ENCODE measurements around the gene C17orf100.
"Not testable (repeated sequence)": the region's sequence is repeated elsewhere in the genome, so short reads cannot be mapped to it uniquely, and the experiment has no call there.

The C17orf100 gene

DNA sequence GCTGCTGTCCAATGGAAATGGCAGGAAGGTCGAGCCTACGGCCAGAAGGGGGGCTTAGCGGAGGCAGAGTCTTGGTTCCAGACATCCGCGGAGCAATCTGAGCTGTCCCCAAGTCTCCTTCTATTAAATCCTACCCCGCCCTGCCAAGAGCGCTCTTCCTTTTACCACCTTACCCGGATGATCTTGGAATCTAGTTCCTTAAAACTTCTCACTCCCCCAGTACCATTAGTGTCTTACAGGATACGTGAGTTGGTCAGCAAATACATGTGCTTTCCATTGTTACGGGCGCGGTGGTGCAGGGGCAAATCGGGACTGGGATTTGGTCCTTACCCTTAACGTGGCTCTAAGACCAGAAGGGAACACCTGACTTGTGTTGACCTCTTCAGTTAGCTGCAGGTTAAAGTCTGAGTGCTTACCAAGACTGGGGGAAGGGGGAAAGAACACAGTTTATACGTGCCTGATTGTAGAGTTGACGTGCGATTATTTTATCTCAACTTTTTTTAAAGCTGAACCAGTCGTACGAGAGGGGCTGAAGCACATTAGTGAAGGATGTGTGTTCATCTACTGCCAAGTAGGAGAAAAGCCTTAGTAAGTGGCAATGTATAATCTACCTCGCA is 10.2 kb upstream of the C17orf100 start:
- FAIRE-seq = no peak

DNA sequence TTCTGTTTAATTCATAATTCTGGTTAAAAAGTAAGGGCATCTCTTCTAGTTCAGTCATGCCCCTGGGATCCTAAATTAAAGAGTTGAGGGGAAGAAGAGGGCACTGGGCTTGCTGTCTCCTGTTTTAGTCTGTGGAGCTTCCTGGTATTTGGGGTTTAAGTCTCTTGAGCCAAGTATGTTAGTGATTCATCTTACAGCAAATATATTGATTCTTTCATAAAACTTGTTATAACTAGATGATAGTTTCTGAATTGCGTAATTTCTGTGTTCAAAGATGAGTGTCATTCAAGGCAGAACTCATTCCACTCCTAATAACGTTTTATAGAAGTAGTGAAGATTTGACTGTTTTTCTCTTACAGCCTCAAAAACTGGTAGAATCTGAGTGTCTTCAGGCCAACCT is 9.0 kb upstream of the C17orf100 start:
- FAIRE-seq = no peak

DNA sequence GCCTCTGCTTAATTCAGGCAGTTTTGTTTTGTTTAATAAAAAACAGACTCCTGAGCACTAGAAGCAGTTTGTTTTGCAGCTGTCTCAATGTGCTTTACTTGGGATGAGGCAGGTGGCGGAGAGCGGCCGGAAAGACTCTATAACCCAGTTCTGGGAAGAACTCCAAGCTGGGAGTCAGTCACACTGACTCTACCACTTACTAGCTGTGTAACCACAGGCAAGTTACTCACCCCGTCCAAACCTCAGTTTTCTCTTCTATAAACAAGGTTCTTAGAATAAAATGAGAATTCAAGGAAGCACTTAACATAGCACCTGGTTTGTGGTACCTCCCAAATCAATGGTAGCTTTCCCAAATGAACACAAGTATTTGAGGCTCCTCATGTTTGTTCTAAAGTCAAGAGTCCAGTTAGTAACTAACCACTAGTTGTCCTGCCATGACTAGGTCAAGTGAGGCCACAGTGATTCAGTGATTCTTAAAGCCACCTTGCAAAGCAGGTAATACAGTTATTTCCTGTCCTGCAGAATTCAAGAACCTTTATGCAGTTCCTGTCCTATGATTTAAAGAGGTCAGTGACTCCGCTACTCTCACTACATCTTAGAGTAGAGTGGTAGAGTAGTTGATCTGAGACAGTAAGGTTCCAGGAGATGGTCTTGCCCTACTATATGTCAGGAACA is 8.0 kb upstream of the C17orf100 start:
- no peak for FAIRE-seq

DNA sequence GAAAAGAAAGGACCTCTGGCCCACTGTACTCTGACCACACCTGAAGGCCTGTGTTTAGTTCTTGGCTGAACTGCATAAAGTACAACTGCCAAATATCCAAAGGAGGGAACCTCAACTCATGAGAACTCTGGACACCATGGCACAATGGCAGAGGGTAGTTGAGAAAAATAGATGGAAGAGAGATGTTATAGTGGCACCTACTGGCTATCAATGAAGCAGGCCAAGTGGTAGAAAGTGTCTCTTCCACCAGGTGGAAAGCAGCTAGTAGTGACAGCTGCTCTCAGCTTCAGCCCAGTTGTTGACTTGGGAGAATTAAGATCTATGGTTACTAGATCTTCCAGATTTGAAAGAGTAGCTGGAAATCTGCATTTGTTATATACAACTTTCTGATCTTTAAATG is 3.4 kb upstream of the C17orf100 start:
- FAIRE-seq = no peak

DNA sequence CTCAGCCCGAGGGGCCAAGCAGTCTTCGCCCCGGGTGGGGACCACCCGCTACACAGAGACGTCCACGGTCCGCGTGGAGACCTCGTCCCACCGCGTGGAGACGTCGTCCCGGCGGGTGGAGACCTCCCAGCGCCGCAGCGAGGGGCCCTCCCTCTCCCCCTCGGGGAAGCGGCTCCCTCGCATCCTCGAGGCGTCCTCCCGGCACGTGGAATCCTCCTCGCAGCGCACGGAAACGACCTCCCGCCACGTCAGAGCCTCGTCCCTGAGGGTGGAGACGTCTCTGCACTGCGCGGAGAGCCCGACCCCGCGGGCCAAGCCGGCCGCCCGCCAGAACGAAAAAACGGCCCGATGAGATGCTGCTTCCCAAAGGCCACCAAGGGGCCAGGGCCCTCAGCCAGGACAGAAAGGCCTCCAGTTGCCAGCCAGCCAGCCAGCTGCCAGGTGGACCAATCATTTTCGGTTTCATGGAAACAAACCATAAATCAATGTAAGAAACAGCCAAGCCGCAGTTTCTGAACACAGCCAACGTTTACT is 424 bp downstream of the C17orf100 start:
- no peak for FAIRE-seq

DNA sequence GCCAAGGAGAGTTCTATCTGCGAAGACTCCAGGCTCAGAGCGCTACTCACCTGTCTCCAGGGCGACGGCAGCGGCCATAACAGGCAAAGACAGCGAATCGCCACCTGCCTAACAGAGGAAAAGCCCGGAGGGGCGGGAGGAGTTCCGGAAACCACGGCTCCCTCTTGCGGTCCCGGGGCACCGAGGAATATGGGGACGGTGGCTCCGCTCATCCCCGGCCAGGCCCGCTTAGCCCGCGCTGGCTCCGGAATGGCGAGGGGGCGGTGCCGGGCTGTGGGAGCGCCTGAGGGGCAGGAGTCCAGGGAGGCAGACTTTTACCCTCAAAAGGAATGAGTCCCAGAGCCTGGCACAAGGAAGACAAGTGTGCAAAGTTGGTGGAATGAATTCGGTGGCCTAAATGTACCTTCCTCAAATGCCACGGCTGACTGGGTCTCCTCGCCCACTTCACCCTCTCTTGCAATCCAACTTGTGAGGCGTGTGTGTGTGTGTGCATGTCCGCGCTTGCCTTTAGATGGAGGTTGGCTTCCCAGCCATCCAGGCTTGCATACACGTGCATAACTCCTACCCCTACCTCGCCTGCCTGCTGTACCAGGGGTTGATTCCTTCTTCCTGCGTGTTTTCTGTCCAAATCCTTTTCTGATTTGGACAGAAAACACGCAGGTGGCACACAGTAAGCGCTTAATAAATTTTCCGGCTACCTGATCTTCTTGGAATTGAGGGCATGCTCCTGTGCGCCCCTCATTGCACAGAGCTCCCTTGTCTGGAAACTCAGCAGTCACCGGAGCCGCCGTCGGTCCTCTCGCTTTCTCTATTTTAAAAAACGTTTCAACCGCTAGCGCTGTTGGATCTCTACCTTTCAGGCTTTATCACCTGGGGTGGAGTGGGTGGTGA is 3.5 kb downstream of the C17orf100 start:
- no peak for FAIRE-seq

DNA sequence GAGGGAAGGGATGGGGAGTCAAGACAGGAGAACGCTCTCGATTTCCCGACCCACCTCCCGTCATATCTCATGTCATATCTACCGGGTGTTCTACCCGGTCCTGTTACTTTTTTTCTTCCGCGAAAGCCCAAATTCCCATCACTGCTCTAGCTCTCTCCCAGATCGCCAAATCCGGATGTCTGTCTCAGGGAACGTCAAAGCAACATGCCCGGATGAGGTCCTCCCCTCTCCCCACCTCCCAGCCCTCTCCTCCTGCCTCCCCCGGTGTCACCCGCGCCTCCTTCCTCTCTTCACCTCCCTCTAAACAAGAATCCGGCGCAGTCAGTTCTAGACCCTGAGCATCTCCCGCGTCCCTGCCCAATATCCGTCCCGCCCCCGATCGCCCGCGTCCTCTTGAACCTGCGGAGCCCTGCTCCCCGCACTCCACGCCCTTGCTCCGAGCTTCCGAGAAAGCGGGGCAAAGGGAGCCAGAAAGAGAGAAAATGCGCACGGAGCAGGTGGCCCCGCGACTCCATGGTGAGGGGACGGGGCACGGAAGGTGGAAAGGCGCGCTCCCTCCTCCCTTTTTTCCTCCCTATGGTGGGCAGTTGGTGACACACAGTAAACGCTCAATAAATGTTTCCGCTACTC is 4.3 kb downstream of the C17orf100 start:
- not testable (repeated sequence) for FAIRE-seq

DNA sequence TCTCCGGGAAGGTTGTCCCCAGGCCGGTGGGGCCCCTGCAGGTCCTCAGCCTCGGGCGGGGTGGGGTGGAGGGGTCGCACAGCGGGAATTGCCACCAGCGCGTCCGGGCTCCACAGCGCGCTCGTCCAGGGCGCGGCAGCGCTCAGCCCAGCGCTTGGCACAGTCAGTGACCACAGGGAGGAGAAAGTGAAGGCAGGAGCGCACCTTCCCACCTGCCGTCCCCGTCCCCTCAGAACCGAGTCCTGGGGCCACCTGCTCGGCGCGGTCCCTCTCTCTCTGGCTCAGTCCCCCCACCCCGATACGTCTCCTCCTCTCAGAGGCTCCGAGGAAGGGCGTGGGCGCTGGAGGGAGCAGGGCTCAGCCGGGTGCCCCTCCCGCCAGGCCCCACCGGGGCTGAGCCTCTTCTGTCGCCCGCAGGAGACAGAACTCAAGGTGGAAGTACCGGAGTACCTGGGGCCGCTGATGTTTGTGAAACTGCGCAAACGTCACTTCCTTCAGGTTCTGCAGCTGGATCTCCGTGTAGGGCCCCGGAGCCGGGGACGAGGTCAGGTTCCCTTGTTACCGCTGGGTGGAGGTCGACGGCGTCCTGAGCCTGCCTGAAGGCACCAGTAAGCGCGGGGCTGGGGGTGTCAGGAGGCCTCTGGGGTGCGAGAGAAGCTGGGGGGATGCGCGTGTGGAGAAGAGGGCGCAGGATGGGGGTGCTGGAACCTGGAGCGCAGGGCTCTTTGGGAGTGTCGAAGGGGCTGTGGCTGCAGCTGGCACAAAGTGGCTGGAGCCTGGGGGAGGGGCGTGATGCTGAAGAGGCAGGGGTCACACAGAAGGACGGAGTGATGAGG is 5.5 kb downstream of the C17orf100 start:
- FAIRE-seq = not testable (repeated sequence)

DNA sequence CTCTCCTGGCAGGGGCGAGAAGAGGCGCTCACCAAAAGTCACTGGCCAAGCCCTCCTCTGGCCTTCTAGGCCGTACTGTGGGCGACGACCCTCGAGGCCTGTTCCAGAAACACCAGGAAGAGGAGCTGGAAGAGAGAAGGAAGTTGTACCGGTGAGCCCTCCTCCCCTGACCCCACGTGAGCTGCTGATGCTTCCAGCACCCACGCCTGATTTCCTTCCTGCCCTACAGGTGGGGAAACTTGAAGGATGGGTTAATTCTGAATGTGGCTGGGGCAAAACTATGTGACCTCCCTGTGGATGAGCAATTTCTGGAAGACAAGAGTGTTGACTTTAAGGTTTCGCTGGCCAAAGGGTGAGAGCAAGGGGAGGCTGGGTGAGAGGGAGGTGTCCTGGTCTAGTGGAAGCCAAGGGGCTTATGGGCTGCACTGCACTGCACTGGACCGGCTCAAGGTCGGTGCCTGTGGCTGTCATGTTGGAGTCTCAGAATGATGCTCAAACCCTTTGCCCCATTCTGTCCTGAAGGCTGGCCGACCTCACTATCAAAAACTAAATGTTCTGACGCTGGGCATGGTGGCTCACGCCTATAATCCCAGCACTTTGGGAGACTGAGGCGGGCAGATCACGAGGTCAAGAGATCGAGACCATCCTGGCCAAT is 6.2 kb downstream of the C17orf100 start:
- FAIRE-seq = no peak

DNA sequence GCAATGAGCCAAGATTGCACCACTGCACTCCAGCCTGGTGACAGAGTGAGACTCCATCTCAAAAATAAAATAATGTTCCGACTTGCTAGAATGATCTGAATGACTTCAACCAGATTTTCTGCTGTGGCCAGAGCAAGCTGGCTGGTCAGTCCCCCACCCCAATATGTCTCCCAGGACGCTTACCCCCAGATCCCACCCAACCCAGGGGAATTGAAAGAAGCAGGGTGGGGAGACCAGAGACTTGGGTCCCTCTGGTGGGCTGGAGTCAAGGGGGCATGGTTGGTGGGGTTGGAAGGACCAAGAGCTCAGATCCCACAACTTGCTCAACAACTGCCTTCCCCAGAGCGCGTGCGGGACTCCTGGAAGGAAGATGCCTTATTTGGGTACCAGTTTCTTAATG is 6.8 kb downstream of the C17orf100 start:
- not testable (repeated sequence) for FAIRE-seq

DNA sequence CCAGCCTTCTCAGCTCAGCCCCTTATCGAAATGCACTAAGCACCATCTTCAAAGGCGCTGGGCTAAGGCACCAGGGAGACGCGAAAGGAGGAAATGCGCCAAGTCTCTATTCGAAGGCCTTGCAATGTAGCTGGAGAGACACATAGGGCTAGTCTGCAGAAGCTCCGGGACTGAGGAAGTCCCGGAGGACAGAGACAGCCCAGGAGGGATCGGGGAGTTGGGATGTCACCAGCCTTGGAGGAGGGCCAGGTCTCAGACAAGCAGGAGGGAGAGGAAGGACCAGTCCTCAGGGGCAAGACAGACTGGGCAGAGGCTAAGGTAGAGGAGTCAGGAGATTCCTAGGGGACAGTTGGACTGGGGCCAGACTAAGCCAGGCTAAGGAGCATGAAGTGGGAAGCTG is 8.5 kb downstream of the C17orf100 start:
- no peak for FAIRE-seq

DNA sequence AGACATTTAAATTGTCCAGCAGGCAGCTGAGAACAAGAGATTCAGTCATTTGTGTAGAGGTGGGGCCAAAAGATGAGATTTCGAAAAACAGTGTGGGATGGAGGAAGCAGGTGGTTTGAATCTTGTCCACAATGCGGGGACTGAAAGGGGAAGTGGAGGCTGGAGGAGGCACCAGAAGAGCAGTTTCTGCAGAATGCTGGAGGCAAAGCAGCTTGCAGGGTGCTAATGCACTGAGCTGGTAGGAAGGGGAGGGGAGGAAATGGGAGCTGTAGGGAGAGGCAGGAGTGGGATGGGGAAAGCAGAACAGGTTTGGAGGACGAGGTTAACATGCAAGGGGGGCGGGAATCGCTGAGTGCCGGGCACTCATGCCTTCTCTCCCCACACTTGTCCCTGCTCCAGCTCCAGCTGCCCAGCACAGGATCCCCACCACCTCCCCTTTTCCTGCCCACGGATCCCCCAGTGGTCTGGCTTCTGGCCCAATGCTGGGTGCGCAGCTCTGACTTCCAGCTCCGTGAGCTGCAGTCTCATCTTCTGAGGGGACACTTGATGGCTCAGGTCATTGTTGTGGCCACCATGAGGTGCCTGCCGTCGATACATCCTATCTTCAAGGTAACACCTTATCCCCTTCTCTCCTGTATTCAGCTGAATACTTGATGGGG is 9.4 kb downstream of the C17orf100 start:
- FAIRE-seq = no peak

DNA sequence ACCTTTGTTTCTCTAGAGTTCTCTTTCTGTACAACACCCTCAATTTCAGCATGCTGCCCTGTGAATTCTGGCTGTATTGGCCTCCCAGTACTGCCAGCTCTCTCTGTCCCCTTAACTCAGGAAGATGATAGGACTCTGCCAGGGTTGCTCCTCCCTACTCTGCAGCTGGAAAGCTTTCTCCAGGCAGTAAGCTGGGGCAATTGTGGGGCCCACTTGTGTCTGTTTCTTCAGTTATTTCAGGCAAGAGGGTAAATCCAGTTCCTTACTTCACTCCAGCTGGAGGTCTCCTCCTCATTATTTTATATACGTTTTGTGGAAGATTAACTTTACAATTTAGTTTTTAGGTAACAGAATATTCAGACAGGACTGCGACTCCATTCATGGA is 9.9 kb downstream of the C17orf100 start:
- no peak for FAIRE-seq

DNA sequence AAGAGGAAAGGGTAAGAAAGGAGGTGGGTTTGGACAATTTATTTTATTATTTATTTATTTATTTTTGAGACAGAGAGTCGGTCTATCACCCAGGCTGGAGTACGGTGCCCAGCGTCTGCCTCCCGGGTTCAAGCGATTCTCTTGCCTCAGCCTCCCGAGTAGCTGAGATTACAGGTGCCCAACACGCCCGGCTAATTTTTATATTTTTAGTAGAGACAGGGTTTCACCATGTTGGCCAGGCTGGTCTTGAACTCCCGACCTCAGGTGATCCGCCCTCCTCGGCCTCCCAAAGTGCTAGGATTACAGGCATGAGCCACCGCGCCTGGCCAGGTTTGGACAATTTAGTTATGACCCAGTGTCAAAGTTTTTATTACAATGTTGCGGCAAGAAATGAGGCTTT is 11.6 kb downstream of the C17orf100 start:
- FAIRE-seq = not testable (repeated sequence)

DNA sequence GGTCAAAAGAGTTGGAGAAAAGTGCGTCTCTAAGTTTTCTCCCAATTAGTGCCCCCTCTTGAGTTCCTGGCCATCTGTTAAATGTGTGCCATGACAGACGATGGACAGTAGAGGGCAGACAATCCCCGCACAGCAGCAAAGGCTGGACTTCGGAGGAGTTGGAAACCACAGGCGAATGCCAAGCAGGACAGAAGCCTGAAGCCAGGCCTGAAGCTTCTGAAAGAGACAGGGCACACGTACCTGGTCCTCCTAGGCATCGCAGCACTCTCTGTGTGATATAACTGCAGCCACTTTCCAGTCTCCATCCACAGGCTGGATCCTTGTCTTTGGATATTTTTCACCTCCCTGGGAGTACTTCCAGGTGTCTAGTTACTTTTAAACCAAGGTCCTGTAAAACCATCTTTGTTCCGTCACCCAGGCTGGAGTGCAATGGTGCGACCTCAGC is 14.5 kb downstream of the C17orf100 start:
- peak; percentile 57 for FAIRE-seq

DNA sequence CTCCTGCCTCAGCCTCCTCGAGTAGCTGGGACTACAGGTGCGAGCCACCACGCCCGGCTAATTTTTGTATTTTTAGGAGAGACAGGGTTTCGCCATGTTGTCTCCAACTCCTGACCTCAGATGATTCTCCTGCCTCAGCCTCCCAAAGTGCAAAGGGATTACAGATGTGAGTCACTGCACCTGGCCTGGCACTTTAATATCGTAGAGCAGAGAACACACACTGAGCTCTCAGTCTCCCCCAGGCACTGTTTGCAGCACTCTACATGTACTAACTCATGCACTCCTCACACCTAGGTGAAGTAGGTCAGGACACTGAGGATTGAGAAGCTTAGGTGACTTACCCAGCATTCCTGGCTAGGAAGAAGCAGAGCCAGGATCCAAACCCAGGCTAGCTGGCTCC is 15.0 kb downstream of the C17orf100 start:
- FAIRE-seq = no peak

DNA sequence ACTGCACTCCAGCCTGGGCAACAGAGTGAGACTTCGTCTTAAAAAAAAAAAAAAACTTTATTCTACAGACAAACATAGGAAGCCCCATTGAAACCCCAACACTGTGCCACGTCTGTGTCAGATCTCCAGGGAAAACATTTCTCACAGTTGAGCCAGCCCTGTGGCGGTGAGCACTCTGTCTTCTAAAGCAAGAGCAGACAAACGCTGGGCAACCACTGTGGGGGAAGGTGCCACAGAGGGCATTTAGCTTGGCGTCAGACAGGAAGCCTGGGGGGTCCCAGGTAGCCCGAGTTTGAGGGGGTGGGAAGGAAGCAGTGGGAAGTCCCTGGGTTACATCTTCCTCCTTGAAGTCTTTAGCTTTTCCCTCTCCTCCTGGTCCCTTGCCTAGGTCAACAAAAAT is 16.0 kb downstream of the C17orf100 start:
- FAIRE-seq = no peak

DNA sequence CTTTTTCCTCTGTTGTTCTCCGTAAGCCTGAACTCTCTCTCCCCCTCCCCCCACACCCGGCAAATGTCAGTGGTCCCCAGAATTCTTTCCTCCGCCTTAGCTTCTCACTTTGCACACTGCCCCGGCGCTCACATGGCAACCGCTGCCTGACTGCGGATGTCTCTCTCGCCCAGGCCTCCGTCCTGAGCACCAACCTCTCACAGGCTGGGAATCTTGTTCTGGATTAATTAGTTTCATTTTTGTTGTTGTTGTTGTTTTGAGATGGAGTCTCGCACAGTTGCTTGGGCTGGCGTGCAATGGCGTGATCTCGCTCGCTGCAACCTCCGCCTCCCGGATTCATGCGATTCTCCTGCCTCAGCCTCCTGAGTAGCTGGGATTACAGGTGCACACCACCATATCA is 16.7 kb downstream of the C17orf100 start:
- FAIRE-seq = no peak

DNA sequence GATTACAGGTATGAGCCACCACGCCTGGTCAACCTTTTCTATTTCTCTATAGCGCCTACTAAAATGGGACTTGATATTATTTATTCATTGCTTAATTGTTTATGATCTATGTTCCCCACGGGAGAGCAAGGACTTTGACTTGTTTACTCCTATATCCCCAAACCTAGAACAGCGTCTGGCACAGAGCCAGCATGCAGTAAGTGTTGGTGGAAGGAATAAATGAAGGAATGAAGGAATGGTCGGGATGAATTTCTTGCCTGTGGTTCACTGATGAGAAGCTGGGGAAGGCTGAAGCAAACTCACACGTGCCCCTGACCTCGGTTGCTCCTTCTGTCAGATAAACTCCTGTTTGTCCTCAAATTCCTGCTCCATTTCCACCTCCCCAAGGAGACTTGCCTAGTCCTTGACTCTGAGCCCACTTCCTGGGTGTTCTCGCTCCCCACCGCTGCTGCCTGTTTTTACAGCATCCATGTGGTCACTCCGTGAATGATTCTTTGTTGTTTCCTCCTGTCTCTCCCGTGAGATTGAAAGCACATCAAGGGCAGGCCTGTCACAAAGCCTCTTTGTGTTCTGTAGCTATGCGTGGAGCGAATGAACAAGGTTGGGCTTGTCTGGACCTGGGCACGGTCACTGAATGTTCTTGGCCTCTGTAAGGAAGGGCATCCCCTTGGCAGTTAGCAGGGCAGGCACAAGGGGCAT is 17.3 kb downstream of the C17orf100 start:
- FAIRE-seq = no peak
